ENCODE data around the gene ANKRD29. TPM values are rescaled to one million over a fixed set of nuclear protein-coding genes. Genes with fewer than 3 reads are reported as not detected.

Gene ANKRD29
- total RNA-seq, 1 donor from 2014 or later = not detected

GRCh38 chr18:23675236-23675635 lies 12.5 kb upstream of the ANKRD29 start:
- H3K4me3 Mint-ChIP-seq (ENCODE audit: low read depth) = no peak overlapping the region
- H3K27me3 Mint-ChIP-seq (ENCODE audit: low read depth) = peaks cover 31% of the 10 kb centered on the region
- no peaks in the 10 kb centered on the region for H3K9me3 Mint-ChIP-seq
- H3K4me1 Mint-ChIP-seq (ENCODE audit: low read depth) = no peaks in the 10 kb centered on the region
- no peaks in the 10 kb centered on the region for H3K36me3 Mint-ChIP-seq (ENCODE audit: low read depth)
- no peak for DNase-seq (ENCODE audit: low spot score)
- no peak overlapping the region for H3K27ac Mint-ChIP-seq
- intact Hi-C loops (cut with micrococcal nuclease) = no loop called here

- Mint-ChIP-seq H3K36me3 (ENCODE audit: low read depth) (no peaks in the 10 kb centered on the region), H3K4me1 (ENCODE audit: low read depth) (no peaks in the 10 kb centered on the region), H3K27me3 (ENCODE audit: low read depth) (peaks cover 32% of the 10 kb centered on the region), H3K4me3 (ENCODE audit: low read depth) (no peak overlapping the region), H3K9me3 (no peaks in the 10 kb centered on the region), H3K27ac (no peak overlapping the region)
- intact Hi-C loops (cut with micrococcal nuclease) = no loop called here
- no peak for DNase-seq (ENCODE audit: low spot score)
Measured at GRCh38 chr18:23673725-23674124, 11.0 kb upstream of the ANKRD29 start.

- no peak overlapping the region for H3K27ac Mint-ChIP-seq
- DNase-seq (ENCODE audit: low spot score) = no peak
- intact Hi-C loops (cut with micrococcal nuclease) = no loop called here
- H3K27me3 Mint-ChIP-seq (ENCODE audit: low read depth) = peaks cover 35% of the 10 kb centered on the region
- no peak overlapping the region for H3K4me3 Mint-ChIP-seq (ENCODE audit: low read depth)
- no peaks in the 10 kb centered on the region for H3K4me1 Mint-ChIP-seq (ENCODE audit: low read depth)
- no peaks in the 10 kb centered on the region for H3K36me3 Mint-ChIP-seq (ENCODE audit: low read depth)
- H3K9me3 Mint-ChIP-seq = no peaks in the 10 kb centered on the region
Measured at GRCh38 chr18:23671564-23671963, 8.9 kb upstream of the ANKRD29 start.

GRCh38 chr18:23669804-23670405 lies 7.2 kb upstream of the ANKRD29 start:
- Mint-ChIP-seq H3K27me3 (ENCODE audit: low read depth) (peaks cover 36% of the 10 kb centered on the region), H3K9me3 (no peaks in the 10 kb centered on the region), H3K27ac (no peak overlapping the region), H3K4me1 (ENCODE audit: low read depth) (peaks cover 2% of the 10 kb centered on the region), H3K36me3 (ENCODE audit: low read depth) (no peaks in the 10 kb centered on the region), H3K4me3 (ENCODE audit: low read depth) (no peak overlapping the region)
- intact Hi-C loops (cut with micrococcal nuclease) = no loop called here
- no peak for DNase-seq (ENCODE audit: low spot score)

- DNase-seq (ENCODE audit: low spot score) = no peak
- peaks cover 2% of the 10 kb centered on the region for H3K4me1 Mint-ChIP-seq (ENCODE audit: low read depth)
- H3K36me3 Mint-ChIP-seq (ENCODE audit: low read depth) = no peaks in the 10 kb centered on the region
- H3K27me3 Mint-ChIP-seq (ENCODE audit: low read depth) = peaks cover 42% of the 10 kb centered on the region
- no peak overlapping the region for H3K4me3 Mint-ChIP-seq (ENCODE audit: low read depth)
- H3K9me3 Mint-ChIP-seq = no peaks in the 10 kb centered on the region
- no peak overlapping the region for H3K27ac Mint-ChIP-seq
- intact Hi-C loops (cut with micrococcal nuclease) = no loop called here
Measured at GRCh38 chr18:23669202-23669766, 6.6 kb upstream of the ANKRD29 start.

- DNase-seq (ENCODE audit: low spot score) = no peak
- intact Hi-C loops (cut with micrococcal nuclease) = no loop called here
- H3K27me3 Mint-ChIP-seq (ENCODE audit: low read depth) = peaks cover 42% of the 10 kb centered on the region
- no peaks in the 10 kb centered on the region for H3K9me3 Mint-ChIP-seq
- peaks cover 2% of the 10 kb centered on the region for H3K4me1 Mint-ChIP-seq (ENCODE audit: low read depth)
- H3K36me3 Mint-ChIP-seq (ENCODE audit: low read depth) = no peaks in the 10 kb centered on the region
- H3K27ac Mint-ChIP-seq = no peak overlapping the region
- no peak overlapping the region for H3K4me3 Mint-ChIP-seq (ENCODE audit: low read depth)
Measured at GRCh38 chr18:23668731-23669130, 6.0 kb upstream of the ANKRD29 start.

GRCh38 chr18:23667114-23667513 lies 4.4 kb upstream of the ANKRD29 start:
- Mint-ChIP-seq H3K27ac (no peak overlapping the region), H3K36me3 (ENCODE audit: low read depth) (no peaks in the 10 kb centered on the region), H3K9me3 (no peaks in the 10 kb centered on the region), H3K4me3 (ENCODE audit: low read depth) (no peak overlapping the region), H3K4me1 (ENCODE audit: low read depth) (peaks cover 10% of the 10 kb centered on the region), H3K27me3 (ENCODE audit: low read depth) (peaks cover 53% of the 10 kb centered on the region)
- DNase-seq (ENCODE audit: low spot score) = no peak
- intact Hi-C loops (cut with micrococcal nuclease) = no loop called here

GRCh38 chr18:23664674-23665073 lies 2.0 kb upstream of the ANKRD29 start:
- Mint-ChIP-seq H3K4me1 (ENCODE audit: low read depth) (peaks cover 17% of the 10 kb centered on the region), H3K36me3 (ENCODE audit: low read depth) (no peaks in the 10 kb centered on the region), H3K9me3 (no peaks in the 10 kb centered on the region), H3K4me3 (ENCODE audit: low read depth) (no peak overlapping the region), H3K27me3 (ENCODE audit: low read depth) (peaks cover 69% of the 10 kb centered on the region), H3K27ac (no peak overlapping the region)
- DNase-seq (ENCODE audit: low spot score) = no peak
- intact Hi-C loops (cut with micrococcal nuclease) = loop anchor here (5.0 kb wide), 1 partner anchor 37 kb away; no protein-coding TSS in a partner anchor

GRCh38 chr18:23661735-23662308 lies 889 bp downstream of the ANKRD29 start:
- DNase-seq (ENCODE audit: low spot score) = no peak
- H3K9me3 Mint-ChIP-seq = no peaks in the 10 kb centered on the region
- H3K27ac Mint-ChIP-seq = no peak overlapping the region
- H3K36me3 Mint-ChIP-seq (ENCODE audit: low read depth) = no peaks in the 10 kb centered on the region
- peaks cover 70% of the 10 kb centered on the region for H3K27me3 Mint-ChIP-seq (ENCODE audit: low read depth)
- H3K4me1 Mint-ChIP-seq (ENCODE audit: low read depth) = peaks cover 17% of the 10 kb centered on the region
- H3K4me3 Mint-ChIP-seq (ENCODE audit: low read depth) = peak overlapping the region; percentile 69
- intact Hi-C loops (cut with micrococcal nuclease) = loop anchor here (5.0 kb wide), 1 partner anchor 35 kb away; no protein-coding TSS in a partner anchor

GRCh38 chr18:23658285-23658684 lies 4.4 kb downstream of the ANKRD29 start:
- no peaks in the 10 kb centered on the region for H3K36me3 Mint-ChIP-seq (ENCODE audit: low read depth)
- intact Hi-C loops (cut with micrococcal nuclease) = no loop called here
- no peak overlapping the region for H3K27ac Mint-ChIP-seq
- H3K4me1 Mint-ChIP-seq (ENCODE audit: low read depth) = peaks cover 12% of the 10 kb centered on the region
- no peak overlapping the region for H3K4me3 Mint-ChIP-seq (ENCODE audit: low read depth)
- H3K9me3 Mint-ChIP-seq = no peaks in the 10 kb centered on the region
- peaks cover 51% of the 10 kb centered on the region for H3K27me3 Mint-ChIP-seq (ENCODE audit: low read depth)
- no peak for DNase-seq (ENCODE audit: low spot score)

- H3K9me3 Mint-ChIP-seq = no peaks in the 10 kb centered on the region
- no peak overlapping the region for H3K4me3 Mint-ChIP-seq (ENCODE audit: low read depth)
- no peaks in the 10 kb centered on the region for H3K36me3 Mint-ChIP-seq (ENCODE audit: low read depth)
Measured at GRCh38 chr18:23652232-23652631, 10.5 kb downstream of the ANKRD29 start.

GRCh38 chr18:23650968-23651927 lies 11.5 kb downstream of the ANKRD29 start:
- Mint-ChIP-seq H3K27ac (no peak overlapping the region), H3K4me3 (ENCODE audit: low read depth) (no peak overlapping the region), H3K9me3 (no peaks in the 10 kb centered on the region), H3K27me3 (ENCODE audit: low read depth) (peaks cover 26% of the 10 kb centered on the region), H3K36me3 (ENCODE audit: low read depth) (no peaks in the 10 kb centered on the region), H3K4me1 (ENCODE audit: low read depth) (no peaks in the 10 kb centered on the region)
- DNase-seq (ENCODE audit: low spot score) = no peak
- intact Hi-C loops (cut with micrococcal nuclease) = no loop called here

More at GRCh38 chr18:23652232-23652631, 10.5 kb downstream of the ANKRD29 start:
- H3K27me3 Mint-ChIP-seq (ENCODE audit: low read depth) = peaks cover 27% of the 10 kb centered on the region
- no peak overlapping the region for H3K27ac Mint-ChIP-seq
- no peak for DNase-seq (ENCODE audit: low spot score)
- intact Hi-C loops (cut with micrococcal nuclease) = no loop called here
- H3K4me1 Mint-ChIP-seq (ENCODE audit: low read depth) = no peaks in the 10 kb centered on the region
